ENCODE data around the gene TSPAN5.

- TF ChIP-seq FOXO4 (CRISPR knock-in tag; IDR thresholded peaks at IDR 0.05) = no peak
- no peak for TF ChIP-seq SMAD1 (IDR thresholded peaks at IDR 0.05; ENCODE audit: low read depth, low read length, partially characterized antibody)
- no peak for TF ChIP-seq ZBTB33 (CRISPR knock-in tag; IDR thresholded peaks at IDR 0.05)
- TF ChIP-seq SIN3A (IDR thresholded peaks at IDR 0.05; ENCODE audit: borderline replicate concordance in 2 of 2, control insufficient read depth in 1 of 2, low read depth in 2 of 2, low read length in 2 of 2) = no peak
These were observed 136.9 kb downstream of the TSPAN5 start for GRCh38 chr4:98521486-98521885.

Measured in K562 (cell line).